ENCODE measurements around the gene UMODL1.

UMODL1 gene

GRCh38 chr21:42049578-42050430, 21.3 kb upstream of the UMODL1 start:
- no peaks in the 10 kb centered on the region for H3K36me3 ChIP-seq (ENCODE audit: control insufficient read depth in 2 of 2, insufficient read depth in 2 of 2, low read length in 2 of 2)
- no peak overlapping the region for H3K4me3 ChIP-seq (ENCODE audit: low read length in 2 of 2)

GRCh38 chr21:42051788-42052187, 19.3 kb upstream of the UMODL1 start:
- no peaks in the 10 kb centered on the region for H3K27me3 ChIP-seq (ENCODE audit: control insufficient read depth in 1 of 2, insufficient read depth in 2 of 2, low read length in 2 of 2)
- H3K4me1 ChIP-seq (ENCODE audit: control insufficient read depth, insufficient read depth, low read length), result no peaks in the 10 kb centered on the region
- no peaks in the 10 kb centered on the region for H3K36me3 ChIP-seq (ENCODE audit: control insufficient read depth in 2 of 2, insufficient read depth in 2 of 2, low read length in 2 of 2)
- H3K27ac ChIP-seq (ENCODE audit: low read length), result no peak overlapping the region
- no peak overlapping the region for H3K4me3 ChIP-seq (ENCODE audit: low read length in 2 of 2)
- H3K9me3 ChIP-seq (ENCODE audit: control insufficient read depth in 2 of 2, low read length in 2 of 2), result no peaks in the 10 kb centered on the region
- H3K9ac ChIP-seq (ENCODE audit: low read length in 2 of 2), result no peak overlapping the region

More at GRCh38 chr21:42049578-42050430, 21.3 kb upstream of the UMODL1 start:
- Histone ChIP-seq H3K27ac (ENCODE audit: low read length) (no peak overlapping the region), H3K4me1 (ENCODE audit: control insufficient read depth, insufficient read depth, low read length) (no peaks in the 10 kb centered on the region), H3K27me3 (ENCODE audit: control insufficient read depth in 1 of 2, insufficient read depth in 2 of 2, low read length in 2 of 2) (no peaks in the 10 kb centered on the region), H3K9me3 (ENCODE audit: control insufficient read depth in 2 of 2, low read length in 2 of 2) (no peaks in the 10 kb centered on the region), H3K9ac (ENCODE audit: low read length in 2 of 2) (no peak overlapping the region)

- Histone ChIP-seq H3K27ac (ENCODE audit: low read length) (no peak overlapping the region), H3K27me3 (ENCODE audit: control insufficient read depth in 1 of 2, insufficient read depth in 2 of 2, low read length in 2 of 2) (peaks cover 0 to 4% of the 10 kb centered on the region in 2 donors), H3K9ac (ENCODE audit: low read length in 2 of 2) (no peak overlapping the region), H3K4me1 (ENCODE audit: control insufficient read depth, insufficient read depth, low read length) (peaks cover 9% of the 10 kb centered on the region), H3K9me3 (ENCODE audit: control insufficient read depth in 2 of 2, low read length in 2 of 2) (no peaks in the 10 kb centered on the region), H3K36me3 (ENCODE audit: control insufficient read depth in 2 of 2, insufficient read depth in 2 of 2, low read length in 2 of 2) (no peaks in the 10 kb centered on the region), H3K4me3 (ENCODE audit: low read length in 2 of 2) (no peak overlapping the region)
Observed at GRCh38 chr21:42055425-42055824, 15.7 kb upstream of the UMODL1 start.

- no peak overlapping the region for H3K4me3 ChIP-seq (ENCODE audit: low read length in 2 of 2)
Observed at GRCh38 chr21:42056468-42056867, 14.6 kb upstream of the UMODL1 start.

GRCh38 chr21:42056996-42057689, 14.0 kb upstream of the UMODL1 start:
- Histone ChIP-seq H3K36me3 (ENCODE audit: control insufficient read depth in 2 of 2, insufficient read depth in 2 of 2, low read length in 2 of 2) (no peaks in the 10 kb centered on the region), H3K27ac (ENCODE audit: low read length) (no peak overlapping the region), H3K4me3 (ENCODE audit: low read length in 2 of 2) (no peak overlapping the region), H3K9ac (ENCODE audit: low read length in 2 of 2) (no peak overlapping the region), H3K27me3 (ENCODE audit: control insufficient read depth in 1 of 2, insufficient read depth in 2 of 2, low read length in 2 of 2) (peaks cover 0 to 4% of the 10 kb centered on the region in 2 donors), H3K4me1 (ENCODE audit: control insufficient read depth, insufficient read depth, low read length) (peaks cover 9% of the 10 kb centered on the region), H3K9me3 (ENCODE audit: control insufficient read depth in 2 of 2, low read length in 2 of 2) (no peaks in the 10 kb centered on the region)

More at GRCh38 chr21:42056468-42056867, 14.6 kb upstream of the UMODL1 start:
- H3K27ac ChIP-seq (ENCODE audit: low read length), result no peak overlapping the region
- H3K9ac ChIP-seq (ENCODE audit: low read length in 2 of 2), result no peak overlapping the region
- peaks cover 9% of the 10 kb centered on the region for H3K4me1 ChIP-seq (ENCODE audit: control insufficient read depth, insufficient read depth, low read length)
- H3K36me3 ChIP-seq (ENCODE audit: control insufficient read depth in 2 of 2, insufficient read depth in 2 of 2, low read length in 2 of 2), result no peaks in the 10 kb centered on the region
- no peaks in the 10 kb centered on the region for H3K9me3 ChIP-seq (ENCODE audit: control insufficient read depth in 2 of 2, low read length in 2 of 2)
- H3K27me3 ChIP-seq (ENCODE audit: control insufficient read depth in 1 of 2, insufficient read depth in 2 of 2, low read length in 2 of 2), result peaks cover 0 to 4% of the 10 kb centered on the region in 2 donors

- Histone ChIP-seq H3K36me3 (ENCODE audit: control insufficient read depth in 2 of 2, insufficient read depth in 2 of 2, low read length in 2 of 2) (no peaks in the 10 kb centered on the region), H3K9ac (ENCODE audit: low read length in 2 of 2) (no peak overlapping the region), H3K4me3 (ENCODE audit: low read length in 2 of 2) (no peak overlapping the region), H3K27ac (ENCODE audit: low read length) (no peak overlapping the region), H3K4me1 (ENCODE audit: control insufficient read depth, insufficient read depth, low read length) (peaks cover 9% of the 10 kb centered on the region), H3K9me3 (ENCODE audit: control insufficient read depth in 2 of 2, low read length in 2 of 2) (no peaks in the 10 kb centered on the region), H3K27me3 (ENCODE audit: control insufficient read depth in 1 of 2, insufficient read depth in 2 of 2, low read length in 2 of 2) (peaks cover 0 to 4% of the 10 kb centered on the region in 2 donors)
Observed at GRCh38 chr21:42057851-42058437, 13.2 kb upstream of the UMODL1 start.

GRCh38 chr21:42058631-42059111, 12.4 kb upstream of the UMODL1 start:
- Histone ChIP-seq H3K9ac (ENCODE audit: low read length in 2 of 2) (no peak overlapping the region), H3K27ac (ENCODE audit: low read length) (no peak overlapping the region), H3K27me3 (ENCODE audit: control insufficient read depth in 1 of 2, insufficient read depth in 2 of 2, low read length in 2 of 2) (peaks cover 0 to 10% of the 10 kb centered on the region in 2 donors), H3K36me3 (ENCODE audit: control insufficient read depth in 2 of 2, insufficient read depth in 2 of 2, low read length in 2 of 2) (no peaks in the 10 kb centered on the region), H3K4me3 (ENCODE audit: low read length in 2 of 2) (no peak overlapping the region), H3K9me3 (ENCODE audit: control insufficient read depth in 2 of 2, low read length in 2 of 2) (no peaks in the 10 kb centered on the region), H3K4me1 (ENCODE audit: control insufficient read depth, insufficient read depth, low read length) (peaks cover 9% of the 10 kb centered on the region)

GRCh38 chr21:42059141-42059540, 12.0 kb upstream of the UMODL1 start:
- Histone ChIP-seq H3K4me3 (ENCODE audit: low read length in 2 of 2) (no peak overlapping the region), H3K4me1 (ENCODE audit: control insufficient read depth, insufficient read depth, low read length) (peaks cover 9% of the 10 kb centered on the region), H3K9ac (ENCODE audit: low read length in 2 of 2) (no peak overlapping the region), H3K27me3 (ENCODE audit: control insufficient read depth in 1 of 2, insufficient read depth in 2 of 2, low read length in 2 of 2) (peaks cover 0 to 10% of the 10 kb centered on the region in 2 donors), H3K36me3 (ENCODE audit: control insufficient read depth in 2 of 2, insufficient read depth in 2 of 2, low read length in 2 of 2) (no peaks in the 10 kb centered on the region), H3K27ac (ENCODE audit: low read length) (no peak overlapping the region), H3K9me3 (ENCODE audit: control insufficient read depth in 2 of 2, low read length in 2 of 2) (no peaks in the 10 kb centered on the region)

- Histone ChIP-seq H3K27me3 (ENCODE audit: control insufficient read depth in 1 of 2, insufficient read depth in 2 of 2, low read length in 2 of 2) (peaks cover 0 to 10% of the 10 kb centered on the region in 2 donors), H3K27ac (ENCODE audit: low read length) (no peak overlapping the region), H3K4me1 (ENCODE audit: control insufficient read depth, insufficient read depth, low read length) (peaks cover 9% of the 10 kb centered on the region), H3K36me3 (ENCODE audit: control insufficient read depth in 2 of 2, insufficient read depth in 2 of 2, low read length in 2 of 2) (no peaks in the 10 kb centered on the region), H3K9me3 (ENCODE audit: control insufficient read depth in 2 of 2, low read length in 2 of 2) (no peaks in the 10 kb centered on the region), H3K9ac (ENCODE audit: low read length in 2 of 2) (no peak overlapping the region), H3K4me3 (ENCODE audit: low read length in 2 of 2) (no peak overlapping the region)
Observed at GRCh38 chr21:42059721-42060120, 11.4 kb upstream of the UMODL1 start.

- no peak overlapping the region for H3K9ac ChIP-seq (ENCODE audit: low read length in 2 of 2)
- H3K36me3 ChIP-seq (ENCODE audit: control insufficient read depth in 2 of 2, insufficient read depth in 2 of 2, low read length in 2 of 2), result no peaks in the 10 kb centered on the region
- H3K9me3 ChIP-seq (ENCODE audit: control insufficient read depth in 2 of 2, low read length in 2 of 2), result no peaks in the 10 kb centered on the region
- H3K27me3 ChIP-seq (ENCODE audit: control insufficient read depth in 1 of 2, insufficient read depth in 2 of 2, low read length in 2 of 2), result peaks cover 0 to 10% of the 10 kb centered on the region in 2 donors
- no peak overlapping the region for H3K4me3 ChIP-seq (ENCODE audit: low read length in 2 of 2)
- H3K27ac ChIP-seq (ENCODE audit: low read length), result no peak overlapping the region
- peaks cover 9% of the 10 kb centered on the region for H3K4me1 ChIP-seq (ENCODE audit: control insufficient read depth, insufficient read depth, low read length)
Observed at GRCh38 chr21:42060166-42060565, 11.0 kb upstream of the UMODL1 start.
